A549 (cell line): ENCODE results near the gene KMO. TPM values are rescaled to one million over a fixed set of nuclear protein-coding genes. Genes with fewer than 3 reads are reported as not detected.
A peak's percentile ranks its signal among the peaks of the same experiment; 100 is the strongest.

Source experiments
- ATAC-seq, 2 experiments: fragments of 200-7000 bp in 1 of 2; fragments of >200 bp in 1 of 2; cut with Nextera tagmentation in 1 of 2; cut with Tn5 transposase in 1 of 2; 3 replicates each; pipeline versions ENCODE4 v1.8.0 to v1.9.1; 2018 to 2020; ENCODE audit warnings: mild to moderate bottlenecking in 1 of 2, moderate library complexity in 1 of 2
- CTCF ChIA-PET: fragments of 300-600 bp; sonication (Branson Sonifier 250); formaldehyde crosslinking; extraction: SDS; loops from one replicate; lab custom pipeline; 2021; ENCODE audit warnings: antibody characterized with exemption, inconsistent platforms; lab: Yijun Ruan, JAX
- POLR2A ChIA-PET: fragments of 350-600 bp; formaldehyde crosslinking; extraction: SDS; loops from one replicate; lab custom pipeline; 2021; ENCODE audit warnings: antibody characterized with exemption, inconsistent platforms; lab: Yijun Ruan, JAX
- DNase-seq, 2 experiments: peaks; one replicate each; pipeline versions ENCODE4 v3.0.0 to v3.0.0-alpha.2; 2011 to 2016; ENCODE audit warnings: low read depth in 1 of 2, low spot score in 1 of 2
- FAIRE-seq: peaks from 2 replicates; lab custom pipeline; 2011; peaks lifted over from hg19 to GRCh38; lab: Jason Lieb, UNC
- H3K27ac ChIP-seq, 2 experiments: fragments of >200 bp; sonication (Bioruptor Twin); formaldehyde crosslinking; 3 replicates each; pipeline ENCODE4 v1.5.1; 2016 to 2017
- H3K4me1 ChIP-seq: fragments of >200 bp; sonication (Bioruptor Twin); formaldehyde crosslinking; 3 replicates; pipeline ENCODE4 v1.6.1; 2016
- H3K4me2 ChIP-seq: fragments of >200 bp; sonication (Bioruptor Twin); formaldehyde crosslinking; 3 replicates; pipeline ENCODE4 v1.6.1; 2016
- H3K4me3 ChIP-seq: fragments of >200 bp; sonication (Bioruptor Twin); formaldehyde crosslinking; 3 replicates; pipeline ENCODE4 v1.5.1; 2016
- H3K9me3 ChIP-seq: fragments of >200 bp; sonication (Bioruptor Twin); formaldehyde crosslinking; 3 replicates; pipeline ENCODE4 v1.6.1; 2016
- ATOH8 ChIP-seq: fragments of 250-450 bp; sonication (Bioruptor Pico); IDR thresholded peaks from 2 replicates; pipeline ENCODE4 v1.5.0; 2020; ENCODE audit warnings: low read depth, mild to moderate bottlenecking, moderate library complexity
- CBX2 ChIP-seq: fragments of 200-600 bp; sonication (generic); IDR thresholded peaks from 2 replicates; pipeline ENCODE4 v1.6.1; 2016; ENCODE audit warnings: low read depth, mild to moderate bottlenecking, borderline replicate concordance
- CHD2 ChIP-seq: fragments of 150-350 bp; IDR thresholded peaks from 2 replicates; pipeline ENCODE4 v1.6.1; 2014; ENCODE audit warnings: low read length; ENCODE audit not compliant: partially characterized antibody
- EP300 ChIP-seq, 2 experiments: fragments of >200 bp; sonication (Bioruptor Twin); formaldehyde crosslinking; IDR thresholded peaks; 2 replicates in 1 of 2; 3 replicates in 1 of 2; pipeline ENCODE4 v1.6.1; 2016 to 2017
- ESRRA ChIP-seq: fragments of 150-350 bp; IDR thresholded peaks from 2 replicates; pipeline ENCODE4 v1.6.1; 2014; ENCODE audit warnings: mild to moderate bottlenecking, low read length, borderline replicate concordance
- HDAC2 ChIP-seq: fragments of 200-600 bp; sonication (generic); IDR thresholded peaks from 2 replicates; pipeline ENCODE4 v1.6.1; 2016
- HOXB5 ChIP-seq: fragments of 250-450 bp; sonication (Bioruptor Pico); IDR thresholded peaks from 2 replicates; pipeline ENCODE4 v1.5.0; 2020; ENCODE audit warnings: mild to moderate bottlenecking, moderate library complexity
- MAX ChIP-seq: IDR thresholded peaks from 2 replicates; pipeline ENCODE4 v1.6.1; 2012
- PBX3 ChIP-seq: IDR thresholded peaks from 2 replicates; pipeline ENCODE4 v1.6.1; 2012
- RCOR1 ChIP-seq: fragments of 150-350 bp; IDR thresholded peaks from 2 replicates; pipeline ENCODE4 v1.6.1; 2014; ENCODE audit warnings: antibody characterized with exemption, low read length, low read depth
- REST ChIP-seq: fragments of 200-600 bp; sonication (generic); IDR thresholded peaks from 2 replicates; pipeline ENCODE4 v1.6.1; 2016; ENCODE audit warnings: antibody characterized with exemption, mild to moderate bottlenecking, moderate library complexity
- ZNF302 ChIP-seq: fragments of 250-450 bp; sonication (Bioruptor Pico); IDR thresholded peaks from 2 replicates; pipeline ENCODE4 v1.9.0; 2021; ENCODE audit warnings: inconsistent platforms, mild to moderate bottlenecking, moderate library complexity
- WGBS: methylation state at CpG from one replicate; pipeline ENCODE4 v1.1.6; 2017; ENCODE audit errors: missing lambda C conversion rate; 5-methylcytosine and 5-hydroxymethylcytosine counted together
- polyA plus RNA-seq, 4 experiments: library from polyadenylated mRNA; depleted of rRNA in 3 of 4; stranded (reverse); fragments of >200 nt; fragmentation: RNase III in 1 of 4; extraction: RNeasy Plus Mini Kit Qiagen cat#74134 plus additional on column Dnase treatment in 1 of 4; gene quantifications; 2 replicates in 3 of 4; 3 replicates in 1 of 4; pipeline ENCODE4 v1.2.3, GENCODE V29; 2011 to 2017

The KMO gene
- polyA plus RNA-seq, 2 of the 4 experiments (the other 2 are of a cell fraction): 0.35 to 0.47 TPM

DNA sequence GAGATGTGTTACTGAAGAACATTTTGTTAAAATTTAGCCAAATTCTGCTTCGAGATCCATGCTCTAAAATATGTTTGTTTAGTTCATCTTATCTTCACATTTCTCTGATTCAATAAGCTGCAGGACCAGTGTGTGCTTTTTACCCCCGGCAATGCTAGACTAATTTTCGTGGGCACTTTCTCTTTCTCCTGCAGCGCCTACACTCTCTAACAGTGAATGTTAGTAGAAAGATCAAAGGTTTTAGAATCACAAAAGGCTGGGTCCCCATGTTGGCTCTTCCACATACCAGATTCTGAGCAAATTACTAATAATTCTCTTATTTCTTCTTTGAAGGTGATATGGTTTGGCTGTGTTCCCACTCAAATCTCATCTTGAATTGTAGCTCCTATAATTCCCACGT, 99.5 kb downstream of the KMO start:
- peak overlapping the region; percentile 40 for H3K4me2 ChIP-seq
- TF ChIP-seq HOXB5 (no peak), CBX2 (no peak), MAX (no peak), HDAC2 (no peak), REST (no peak), EP300 (IDR thresholded peaks at IDR 0.05) (no peak), ATOH8 (CRISPR knock-in tag) (no peak), ESRRA (no peak), ZNF302 (CRISPR knock-in tag) (no peak), RCOR1 (no peak)
- H3K4me3 ChIP-seq: no peak overlapping the region
- no peak for DNase-seq
- ATAC-seq: no peak
- CTCF ChIA-PET: interaction anchor here (0.6 to 2.0 kb wide), 2 partner anchors 20 to 207 kb away, joined by 3 to 14 read pairs; no protein-coding TSS in a partner anchor
- H3K4me1 ChIP-seq: peaks cover 49% of the 10 kb centered on the region
- 73% methylated on average over 5 of the region's 5 CpGs for WGBS
- POLR2A ChIA-PET: no interaction called here
- FAIRE-seq: no peak
- no peak overlapping the region for H3K27ac ChIP-seq
- H3K9me3 ChIP-seq: no peaks in the 10 kb centered on the region

- no peak overlapping the region for H3K27ac ChIP-seq
- ChIA-PET CTCF (interaction anchor here (0.9 to 2.0 kb wide), 5 partner anchors 22 to 365 kb away, joined by 3 to 14 read pairs (median 3); partner anchors contain the start of gene MAP1LC3C), POLR2A (no interaction called here)
- no peak for TF ChIP-seq CHD2
- TF ChIP-seq REST: no peak
- no peak for TF ChIP-seq PBX3
- H3K4me1 ChIP-seq: peaks cover 49% of the 10 kb centered on the region; the same call in 2 of the 3 replicates
- no peaks in the 10 kb centered on the region for H3K9me3 ChIP-seq
- 83% methylated on average over 3 of the region's 3 CpGs for WGBS
- FAIRE-seq: no peak
- H3K4me3 ChIP-seq: no peak overlapping the region
- DNase-seq: no peak
- no peak overlapping the region for H3K4me2 ChIP-seq
- ATAC-seq: no peak
Measured at GRCh38 chr1:241632987-241633386, 100.8 kb downstream of the KMO start.
